Measurements from ENCODE around the gene CD3G.

Gene CD3G

GRCh38 chr11:118328745-118329144, 15.4 kb upstream of the CD3G start:
- DNase-seq, result no peak

- peak; percentile 48 for DNase-seq
Measured at GRCh38 chr11:118334745-118335144, 9.4 kb upstream of the CD3G start.

- peak; percentile 91 for DNase-seq
Measured at GRCh38 chr11:118338637-118339061, 5.5 kb upstream of the CD3G start.

GRCh38 chr11:118339281-118339961, 4.7 kb upstream of the CD3G start:
- peak; percentile 23 for DNase-seq

GRCh38 chr11:118340449-118340848, 3.7 kb upstream of the CD3G start:
- DNase-seq, result no peak

- DNase-seq, result no peak
Measured at GRCh38 chr11:118341261-118341660, 2.9 kb upstream of the CD3G start.

- DNase-seq, result peak; percentile 24
Measured at GRCh38 chr11:118341815-118342489, 2.2 kb upstream of the CD3G start.

- peak; percentile 72 for DNase-seq
Measured at GRCh38 chr11:118342503-118343161, 1.5 kb upstream of the CD3G start, which contains the start of gene CD3D. CD3D (minus strand) TSS chr11:118342705; CDS start chr11:118342607, 98 bp downstream.

GRCh38 chr11:118343248-118343647, 896 bp upstream of the CD3G start:
- DNase-seq, result no peak

- DNase-seq, result no peak
Measured at GRCh38 chr11:118349475-118349874, 5.3 kb downstream of the CD3G start.

- peak; percentile 58 for DNase-seq
Measured at GRCh38 chr11:118353084-118353710, 9.1 kb downstream of the CD3G start.

- DNase-seq, result no peak
Measured at GRCh38 chr11:118358071-118358470, 13.9 kb downstream of the CD3G start.

- peak; percentile 93 for DNase-seq
Measured at GRCh38 chr11:118359295-118359958, 15.3 kb downstream of the CD3G start, which contains the start of gene UBE4A. UBE4A (plus strand) TSS chr11:118359600; CDS start chr11:118365081, 5,481 bp downstream.

GRCh38 chr11:118364956-118365615, 20.9 kb downstream of the CD3G start:
- DNase-seq, result no peak

GRCh38 chr11:118366287-118366686, 22.1 kb downstream of the CD3G start:
- no peak for DNase-seq

GRCh38 chr11:118370774-118371173, 26.6 kb downstream of the CD3G start:
- no peak for DNase-seq

GRCh38 chr11:118373263-118373662, 29.1 kb downstream of the CD3G start:
- no peak for DNase-seq

GRCh38 chr11:118373871-118374270, 29.7 kb downstream of the CD3G start:
- no peak for DNase-seq

- DNase-seq, result no peak
Measured at GRCh38 chr11:118374729-118375128, 30.6 kb downstream of the CD3G start.

- no peak for DNase-seq
Measured at GRCh38 chr11:118375978-118376377, 31.8 kb downstream of the CD3G start.

GRCh38 chr11:118379497-118379896, 35.4 kb downstream of the CD3G start:
- no peak for DNase-seq

GRCh38 chr11:118380571-118380970, 36.4 kb downstream of the CD3G start:
- no peak for DNase-seq
